GM10266 (cell line): Measurements from ENCODE around the gene MAD1L1.

ENCODE experiments used
- DNase-seq: peaks from one replicate; pipeline ENCODE4 v3.0.0; 2012; ENCODE audit errors: extremely low spot score
- TF ChIP-seq, protein P1 (sequence below): IDR thresholded peaks from 2 replicates; pipeline ENCODE4 v1.5.1; 2012; ENCODE audit warnings: mild to moderate bottlenecking, low read depth; ENCODE audit not compliant: control insufficient read depth, insufficient read depth; ENCODE audit errors: missing control alignments

Gene MAD1L1

DNA sequence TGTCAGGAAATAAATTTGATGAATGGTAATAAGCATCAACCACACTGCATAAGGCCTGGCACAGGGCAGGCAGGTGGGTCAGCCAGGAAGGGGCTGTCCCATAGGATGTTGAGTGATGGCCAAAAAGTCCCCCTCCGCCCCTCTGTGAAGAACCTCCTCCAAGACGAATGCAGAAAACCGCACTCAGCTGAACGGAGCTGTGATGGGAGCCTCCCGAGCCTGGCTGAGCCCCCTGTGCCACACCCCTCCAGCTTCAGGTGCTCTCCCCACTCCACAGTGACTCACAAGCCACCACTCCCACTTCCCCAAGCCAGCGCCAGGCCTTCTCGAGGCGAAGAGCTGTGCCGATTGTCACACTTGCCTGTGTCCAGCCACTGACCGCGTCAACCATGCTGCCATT lies 184.2 kb downstream of the MAD1L1 start:
- DNase-seq = no peak
- TF ChIP-seq, protein P1, sequence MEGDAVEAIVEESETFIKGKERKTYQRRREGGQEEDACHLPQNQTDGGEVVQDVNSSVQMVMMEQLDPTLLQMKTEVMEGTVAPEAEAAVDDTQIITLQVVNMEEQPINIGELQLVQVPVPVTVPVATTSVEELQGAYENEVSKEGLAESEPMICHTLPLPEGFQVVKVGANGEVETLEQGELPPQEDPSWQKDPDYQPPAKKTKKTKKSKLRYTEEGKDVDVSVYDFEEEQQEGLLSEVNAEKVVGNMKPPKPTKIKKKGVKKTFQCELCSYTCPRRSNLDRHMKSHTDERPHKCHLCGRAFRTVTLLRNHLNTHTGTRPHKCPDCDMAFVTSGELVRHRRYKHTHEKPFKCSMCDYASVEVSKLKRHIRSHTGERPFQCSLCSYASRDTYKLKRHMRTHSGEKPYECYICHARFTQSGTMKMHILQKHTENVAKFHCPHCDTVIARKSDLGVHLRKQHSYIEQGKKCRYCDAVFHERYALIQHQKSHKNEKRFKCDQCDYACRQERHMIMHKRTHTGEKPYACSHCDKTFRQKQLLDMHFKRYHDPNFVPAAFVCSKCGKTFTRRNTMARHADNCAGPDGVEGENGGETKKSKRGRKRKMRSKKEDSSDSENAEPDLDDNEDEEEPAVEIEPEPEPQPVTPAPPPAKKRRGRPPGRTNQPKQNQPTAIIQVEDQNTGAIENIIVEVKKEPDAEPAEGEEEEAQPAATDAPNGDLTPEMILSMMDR = no peak

DNA sequence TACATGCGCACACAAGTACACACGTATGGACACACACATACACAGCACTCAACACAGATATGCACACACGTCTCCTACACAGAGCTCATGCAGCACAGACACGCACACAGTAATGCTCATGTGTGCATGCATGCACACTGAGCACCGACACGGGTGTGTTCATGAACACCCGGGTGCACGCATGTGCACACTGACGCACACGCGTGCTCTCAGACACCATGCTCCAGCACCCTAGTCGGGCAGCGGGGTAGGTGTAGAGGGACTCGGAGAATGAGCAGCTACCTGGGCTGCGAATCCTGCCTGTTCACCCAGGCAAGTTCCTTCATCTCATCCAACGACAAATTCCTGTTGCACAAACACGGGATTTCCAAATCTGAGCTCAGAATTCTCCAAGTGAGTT lies 184.7 kb downstream of the MAD1L1 start:
- TF ChIP-seq, protein P1 = no peak
- DNase-seq = no peak

DNA sequence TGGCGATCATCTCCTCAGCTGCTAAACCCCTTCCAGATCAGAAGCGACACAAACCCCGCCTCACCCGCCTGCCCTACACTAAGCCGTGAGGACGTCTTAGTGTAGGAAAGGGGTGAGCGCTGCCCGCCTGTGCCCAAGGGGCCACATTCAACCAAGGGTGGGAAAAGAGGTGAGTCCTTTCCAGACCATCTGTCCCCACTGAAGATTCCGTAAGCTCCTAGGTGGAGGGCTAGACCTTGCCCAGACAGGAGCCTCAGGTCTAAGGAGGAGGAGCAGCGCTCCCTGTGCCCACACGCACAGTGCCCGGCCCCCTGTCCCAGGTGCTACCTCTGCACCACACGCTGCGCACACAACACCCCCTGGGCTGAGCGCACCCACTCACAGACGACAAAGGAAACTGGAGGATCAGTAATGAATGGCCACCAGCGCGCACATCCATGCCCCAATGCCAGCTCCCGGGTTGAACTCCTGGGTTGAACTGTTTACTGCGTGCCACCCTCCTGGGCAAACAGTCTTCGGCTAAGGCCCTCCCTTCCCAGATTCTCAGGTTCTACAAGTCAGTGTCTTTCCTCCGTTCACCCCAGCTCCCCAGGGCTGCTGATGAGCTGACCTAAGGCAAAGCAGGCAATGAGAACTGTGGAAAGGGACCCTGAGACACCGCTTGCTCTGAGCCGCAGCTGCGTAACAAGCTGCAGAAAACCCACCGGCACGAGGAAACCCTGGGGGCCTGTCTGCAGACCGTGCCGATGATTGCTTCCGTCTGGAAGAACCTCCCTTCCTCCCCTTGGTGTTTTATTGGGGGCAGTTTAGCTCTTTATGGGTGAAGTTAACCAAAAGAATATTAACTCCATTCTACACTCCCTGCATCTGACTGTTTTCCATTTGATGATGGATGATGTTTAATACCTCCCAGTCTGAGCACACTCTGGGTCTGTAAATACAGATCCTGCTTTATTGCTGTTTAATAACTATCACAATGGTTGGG lies 185.9 kb downstream of the MAD1L1 start:
- DNase-seq = no peak
- TF ChIP-seq, protein P1 = no peak

DNA sequence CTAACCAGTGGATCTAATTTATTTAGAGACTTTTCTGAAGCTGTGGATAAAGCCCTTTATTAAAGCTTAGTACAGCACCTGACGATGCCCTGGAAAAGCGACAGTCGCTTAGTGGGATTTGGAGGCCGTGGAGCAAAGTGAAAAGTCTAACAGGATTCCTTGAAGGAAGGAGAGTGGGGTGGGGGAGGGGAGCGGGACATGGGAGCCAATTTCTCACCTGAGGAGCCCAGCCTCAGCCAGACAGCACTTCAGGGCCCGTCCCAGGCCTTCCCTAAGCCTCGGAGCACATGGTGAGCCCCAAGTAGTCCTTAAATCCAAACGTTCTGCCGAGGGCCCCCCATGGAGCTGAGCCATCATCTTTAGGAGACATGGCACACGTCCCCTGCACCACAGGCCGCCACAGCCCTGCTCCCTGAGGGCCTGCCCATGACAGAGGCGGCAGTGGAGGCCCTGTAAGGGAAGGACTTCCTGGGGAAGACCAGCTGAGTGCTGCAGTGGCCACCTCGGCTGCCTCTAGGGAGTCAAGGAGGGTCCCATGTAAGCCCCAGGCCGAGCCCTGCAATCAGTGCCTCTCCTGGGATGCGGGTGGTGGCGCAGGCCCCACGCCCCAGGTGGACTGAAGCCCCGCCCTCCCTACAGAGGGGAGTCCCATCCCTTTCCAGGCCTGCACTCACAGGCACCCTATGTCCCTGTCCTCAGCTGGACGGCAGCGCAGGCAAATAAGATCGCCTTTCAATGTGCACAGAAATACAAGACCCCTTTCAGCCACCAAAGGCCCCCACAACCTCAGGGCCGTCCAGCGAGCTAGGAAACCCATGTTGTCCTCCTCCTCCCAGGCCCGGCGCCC lies 187.0 kb downstream of the MAD1L1 start:
- TF ChIP-seq, protein P1 = no peak
- DNase-seq = no peak

DNA sequence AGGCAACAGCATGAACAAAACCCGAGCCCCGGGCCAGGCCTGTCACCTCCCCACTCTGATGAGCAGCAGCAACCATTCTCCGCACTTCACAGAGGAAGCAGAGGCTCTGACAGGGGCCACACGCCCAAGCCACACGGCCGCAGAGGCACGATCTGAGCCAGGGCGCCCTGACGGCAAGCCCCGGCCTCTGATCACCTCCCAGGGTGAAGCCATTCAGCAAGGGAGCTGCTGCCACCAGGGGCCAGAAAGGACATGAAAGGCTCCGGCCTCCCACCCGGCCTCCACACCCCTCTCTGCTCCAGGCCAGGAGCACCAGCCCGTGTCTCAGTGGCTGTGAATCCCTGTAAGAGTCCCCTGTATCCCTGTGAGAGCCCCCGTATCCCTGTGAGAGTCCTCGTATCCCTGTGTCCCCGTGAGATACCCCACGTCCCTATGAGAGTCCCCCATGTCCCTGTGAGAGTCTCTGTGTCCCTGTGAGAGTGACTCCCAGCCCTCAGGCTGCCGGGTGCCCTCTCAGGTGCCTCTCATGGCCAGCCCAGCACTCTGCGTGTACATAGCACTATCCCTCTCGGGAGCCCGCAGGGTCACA lies 187.8 kb downstream of the MAD1L1 start:
- no peak for DNase-seq
- TF ChIP-seq, protein P1 = no peak

DNA sequence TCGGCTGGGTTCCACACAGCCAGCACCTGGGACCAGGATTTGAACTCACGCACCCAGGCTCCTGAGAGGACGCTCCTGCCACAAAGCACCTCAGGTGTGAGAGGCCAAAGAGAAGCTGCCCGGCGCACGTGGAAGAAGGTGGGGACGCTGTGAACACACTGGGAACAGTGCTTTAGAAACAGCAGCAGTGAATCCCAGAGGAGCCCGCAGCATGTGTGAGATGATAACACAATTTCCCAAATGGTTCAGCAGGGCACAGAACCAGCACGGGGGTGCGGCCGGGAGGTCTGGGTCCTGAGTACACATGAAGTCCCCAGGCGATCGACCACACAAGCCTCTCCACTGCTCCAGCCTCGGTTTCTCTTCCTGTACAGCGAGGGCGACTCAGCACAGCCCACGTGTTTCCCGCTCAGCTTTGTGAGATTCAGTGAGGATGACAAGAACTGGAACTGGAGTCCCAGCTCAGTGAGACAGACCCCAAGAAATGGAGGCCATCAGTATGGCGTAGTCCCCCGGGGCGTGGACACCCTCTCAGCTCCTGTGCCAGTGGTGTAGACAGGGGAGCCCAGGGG lies 188.3 kb downstream of the MAD1L1 start:
- DNase-seq = no peak
- TF ChIP-seq, protein P1 = no peak
